ENCODE results near the gene COX4I2. TPM values are rescaled to one million over a fixed set of nuclear protein-coding genes. Genes with fewer than 3 reads are reported as not detected.
"Not testable (repeated sequence)": the region's sequence is repeated elsewhere in the genome, so short reads cannot be mapped to it uniquely, and the experiment has no call there.

COX4I2 gene
- polyA plus RNA-seq, 3 donors = not detected

DNA sequence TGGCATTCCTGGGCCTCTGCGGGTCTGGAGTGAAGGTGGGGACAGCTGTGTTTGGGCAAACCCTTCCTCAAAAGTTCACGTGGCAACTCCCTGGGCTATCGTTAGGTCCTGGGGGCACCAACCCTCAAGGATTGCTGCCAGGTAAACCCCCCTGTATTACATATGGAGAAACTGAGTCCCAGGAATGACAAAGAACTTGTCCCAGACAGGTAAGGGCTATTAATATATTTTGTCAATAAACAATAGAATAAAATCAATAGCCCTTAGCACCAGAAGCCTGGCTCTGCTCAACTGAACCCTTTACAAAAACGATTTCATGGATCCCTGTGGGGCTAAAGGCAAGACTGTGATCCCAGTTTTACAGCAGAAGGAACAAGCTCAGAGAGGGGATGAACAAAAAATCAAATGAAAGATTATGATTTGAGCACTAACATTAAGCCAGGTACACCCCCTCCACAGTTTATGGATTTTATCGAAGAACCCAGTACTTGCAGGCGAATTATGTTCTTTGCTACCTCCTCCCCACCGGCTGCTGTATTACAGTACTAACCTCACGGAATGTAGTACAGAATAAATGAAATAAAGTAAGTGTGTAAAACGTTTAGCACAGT is 30.0 kb upstream of the COX4I2 start:
- no peaks in the 10 kb centered on the region for H4K20me1 ChIP-seq (ENCODE audit: insufficient read depth, low read length)
- Mint-ChIP-seq H3K27ac (no peak overlapping the region), H3K27me3 (ENCODE audit: low read depth in 3 of 3) (peaks cover 26 to 45% (median 32%) of the 10 kb centered on the region in 3 donors), H3K9me3 (peaks cover 0 to 14% (median 2%) of the 10 kb centered on the region in 7 donors), H3K4me1 (peaks cover 63% of the 10 kb centered on the region), H3K36me3 (peaks cover 4 to 5% of the 10 kb centered on the region in 2 donors), H3K4me3 (peak overlapping the region in 1 of 2 donors; percentile 55)
- H2AFZ ChIP-seq (ENCODE audit: insufficient read depth, low read depth, low read length, poor library complexity, severe bottlenecking) = no peak overlapping the region
- H3K4me1 ChIP-seq (ENCODE audit: control insufficient read depth in 1 of 2, insufficient read depth in 2 of 2, low read length in 2 of 2) = peaks cover 74 to 87% of the 10 kb centered on the region in 2 donors
- DNase-seq = no peak
- no peak overlapping the region for H3K9ac ChIP-seq (ENCODE audit: insufficient read depth, low read length, poor library complexity, severe bottlenecking)
- no peaks in the 10 kb centered on the region for H3K36me3 ChIP-seq (replicated peaks in 1 of 2; ENCODE audit: control insufficient read depth in 1 of 2, insufficient read depth in 2 of 2, low read length in 2 of 2)
- H3K27me3 ChIP-seq (ENCODE audit: control insufficient read depth in 2 of 2, insufficient read depth in 2 of 2, low read length in 2 of 2) = peaks cover 8 to 34% of the 10 kb centered on the region in 2 donors
- H3K4me2 ChIP-seq (replicated peaks; ENCODE audit: extremely low read depth, low read length, poor library complexity, severe bottlenecking) = peak overlapping the region; percentile 71
- TF ChIP-seq, protein P1, sequence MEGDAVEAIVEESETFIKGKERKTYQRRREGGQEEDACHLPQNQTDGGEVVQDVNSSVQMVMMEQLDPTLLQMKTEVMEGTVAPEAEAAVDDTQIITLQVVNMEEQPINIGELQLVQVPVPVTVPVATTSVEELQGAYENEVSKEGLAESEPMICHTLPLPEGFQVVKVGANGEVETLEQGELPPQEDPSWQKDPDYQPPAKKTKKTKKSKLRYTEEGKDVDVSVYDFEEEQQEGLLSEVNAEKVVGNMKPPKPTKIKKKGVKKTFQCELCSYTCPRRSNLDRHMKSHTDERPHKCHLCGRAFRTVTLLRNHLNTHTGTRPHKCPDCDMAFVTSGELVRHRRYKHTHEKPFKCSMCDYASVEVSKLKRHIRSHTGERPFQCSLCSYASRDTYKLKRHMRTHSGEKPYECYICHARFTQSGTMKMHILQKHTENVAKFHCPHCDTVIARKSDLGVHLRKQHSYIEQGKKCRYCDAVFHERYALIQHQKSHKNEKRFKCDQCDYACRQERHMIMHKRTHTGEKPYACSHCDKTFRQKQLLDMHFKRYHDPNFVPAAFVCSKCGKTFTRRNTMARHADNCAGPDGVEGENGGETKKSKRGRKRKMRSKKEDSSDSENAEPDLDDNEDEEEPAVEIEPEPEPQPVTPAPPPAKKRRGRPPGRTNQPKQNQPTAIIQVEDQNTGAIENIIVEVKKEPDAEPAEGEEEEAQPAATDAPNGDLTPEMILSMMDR (IDR thresholded peaks at IDR 0.05) = no peak
- peak overlapping the region in 1 of 3 experiments; percentile 64 for H3K4me3 ChIP-seq (replicated peaks in 1 of 3; ENCODE audit: low read depth in 2 of 3, low read length in 3 of 3)
- WGBS (ENCODE audit: insufficient coverage) = 59% methylated on average over 4 of the region's 9 CpGs
- H3K9me3 ChIP-seq (replicated peaks in 1 of 2; ENCODE audit: control insufficient read depth in 1 of 2, insufficient read depth in 1 of 2, low read length in 2 of 2) = no peaks in the 10 kb centered on the region
- H3K79me2 ChIP-seq (ENCODE audit: insufficient read depth, low read length) = no peaks in the 10 kb centered on the region
- intact Hi-C loops (cut with micrococcal nuclease) = loop anchor here in 1 of 2 donors (10.0 kb wide), 1 partner anchor 507 kb away; no protein-coding TSS in a partner anchor
- H3K27ac ChIP-seq (ENCODE audit: low read depth in 1 of 2, low read length in 2 of 2) = no peak overlapping the region

DNA sequence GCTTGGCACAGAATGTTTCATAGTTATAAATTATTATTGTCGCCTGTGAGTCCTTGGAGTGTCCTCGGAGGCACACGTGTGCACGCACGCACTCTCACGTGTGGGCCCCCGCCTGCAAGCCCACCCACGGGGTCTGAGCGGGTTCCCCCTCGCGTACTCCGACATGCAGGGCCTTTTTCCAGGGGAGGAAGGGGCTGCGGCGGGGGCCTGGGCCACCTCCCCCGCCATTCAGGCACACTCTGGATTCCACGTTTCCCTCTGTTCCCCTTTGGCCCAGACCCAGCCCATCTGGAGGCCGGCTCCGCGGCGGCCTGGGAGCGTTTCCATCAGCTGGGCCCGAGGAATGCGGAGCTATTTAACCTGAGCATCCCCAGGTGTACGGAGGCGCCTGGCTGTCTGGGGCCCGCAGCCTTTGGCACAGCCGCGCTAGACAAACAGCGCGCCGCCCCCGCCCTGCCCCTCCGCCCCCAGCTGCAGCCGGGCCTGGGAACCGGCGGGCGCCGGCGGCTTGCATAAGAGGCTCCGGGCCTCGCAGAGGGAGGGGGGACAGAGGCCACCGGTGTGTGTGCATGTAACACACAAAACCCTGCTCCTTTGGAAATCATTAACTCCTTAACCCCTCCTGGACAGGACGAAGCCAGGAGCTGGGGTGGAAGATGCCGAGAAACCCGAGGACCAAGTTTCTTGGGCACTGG is 29.3 kb upstream of the COX4I2 start:
- peaks cover 4 to 5% of the 10 kb centered on the region in 2 donors for H3K36me3 Mint-ChIP-seq
- peaks cover 63% of the 10 kb centered on the region for H3K4me1 Mint-ChIP-seq
- peaks cover 0 to 14% (median 0%) of the 10 kb centered on the region in 7 donors for H3K9me3 Mint-ChIP-seq
- H3K4me3 Mint-ChIP-seq = peak overlapping the region; percentile 64 to 68
- peak in 1 of 3 donors; percentile 30 for DNase-seq
- no peaks in the 10 kb centered on the region for H3K9me3 ChIP-seq (replicated peaks in 1 of 2; ENCODE audit: control insufficient read depth in 1 of 2, insufficient read depth in 1 of 2, low read length in 2 of 2)
- peak overlapping the region; percentile 79 for H2AFZ ChIP-seq (ENCODE audit: insufficient read depth, low read depth, low read length, poor library complexity, severe bottlenecking)
- 17% methylated on average over 33 of the region's 45 CpGs for WGBS (ENCODE audit: insufficient coverage)
- peaks cover 8 to 34% of the 10 kb centered on the region in 2 donors for H3K27me3 ChIP-seq (ENCODE audit: control insufficient read depth in 2 of 2, insufficient read depth in 2 of 2, low read length in 2 of 2)
- H3K27ac Mint-ChIP-seq = no peak overlapping the region
- peak overlapping the region; percentile 71 for H3K4me2 ChIP-seq (replicated peaks; ENCODE audit: extremely low read depth, low read length, poor library complexity, severe bottlenecking)
- peaks cover 26 to 43% (median 31%) of the 10 kb centered on the region in 3 donors for H3K27me3 Mint-ChIP-seq (ENCODE audit: low read depth in 3 of 3)
- H3K9ac ChIP-seq (ENCODE audit: insufficient read depth, low read length, poor library complexity, severe bottlenecking) = no peak overlapping the region
- H3K4me1 ChIP-seq (ENCODE audit: control insufficient read depth in 1 of 2, insufficient read depth in 2 of 2, low read length in 2 of 2) = peaks cover 72 to 83% of the 10 kb centered on the region in 2 donors
- H4K20me1 ChIP-seq (ENCODE audit: insufficient read depth, low read length) = no peaks in the 10 kb centered on the region
- TF ChIP-seq, protein P1 (IDR thresholded peaks at IDR 0.05) = no peak
- H3K4me3 ChIP-seq (replicated peaks in 1 of 3; ENCODE audit: low read depth in 2 of 3, low read length in 3 of 3) = peak overlapping the region in 1 of 3 experiments; percentile 64
- H3K36me3 ChIP-seq (replicated peaks in 1 of 2; ENCODE audit: control insufficient read depth in 1 of 2, insufficient read depth in 2 of 2, low read length in 2 of 2) = no peaks in the 10 kb centered on the region
- no peak overlapping the region for H3K27ac ChIP-seq (ENCODE audit: low read depth in 1 of 2, low read length in 2 of 2)
- no peaks in the 10 kb centered on the region for H3K79me2 ChIP-seq (ENCODE audit: insufficient read depth, low read length)
- intact Hi-C loops (cut with micrococcal nuclease) = loop anchor here in 1 of 2 donors (10.0 kb wide), 1 partner anchor 506 kb away; no protein-coding TSS in a partner anchor

DNA sequence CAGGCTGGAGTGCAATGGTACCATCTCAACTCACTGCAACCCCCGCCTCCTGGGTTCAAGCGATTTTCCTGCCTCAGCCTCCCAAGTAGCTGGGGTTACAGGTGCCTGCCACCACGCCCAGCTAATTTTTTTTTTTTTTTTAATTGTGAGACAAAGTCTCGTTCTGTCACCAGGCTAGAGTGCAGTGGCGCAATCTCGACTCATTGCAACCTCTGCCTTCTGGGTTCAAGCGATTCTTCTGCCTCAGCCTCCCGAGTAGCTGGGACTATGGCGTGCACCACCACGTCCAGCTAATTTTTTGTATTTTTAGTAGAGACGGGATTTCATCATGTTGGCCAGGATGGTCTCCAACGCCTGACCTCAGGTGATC is 25.5 kb upstream of the COX4I2 start:
- intact Hi-C loops (cut with micrococcal nuclease) = loop anchor here in 1 of 2 donors (2.0 kb wide), 1 partner anchor 49 kb away; no protein-coding TSS in a partner anchor
- H3K27ac Mint-ChIP-seq = peak overlapping the region in 3 of 7 donors; percentile 55 to 87 (median 78)
- peaks cover 44% of the 10 kb centered on the region for H3K4me1 Mint-ChIP-seq
- H3K9ac ChIP-seq (ENCODE audit: insufficient read depth, low read length, poor library complexity, severe bottlenecking); H3K9me3 ChIP-seq (replicated peaks in 1 of 2; ENCODE audit: control insufficient read depth in 1 of 2, insufficient read depth in 1 of 2, low read length in 2 of 2); H2AFZ ChIP-seq (ENCODE audit: insufficient read depth, low read depth, low read length, poor library complexity, severe bottlenecking); H3K36me3 Mint-ChIP-seq; DNase-seq; H3K27me3 Mint-ChIP-seq (ENCODE audit: low read depth in 3 of 3); H3K9me3 Mint-ChIP-seq; H3K27ac ChIP-seq (ENCODE audit: low read depth in 1 of 2, low read length in 2 of 2); H3K36me3 ChIP-seq (replicated peaks in 1 of 2; ENCODE audit: control insufficient read depth in 1 of 2, insufficient read depth in 2 of 2, low read length in 2 of 2); H3K4me2 ChIP-seq (replicated peaks; ENCODE audit: extremely low read depth, low read length, poor library complexity, severe bottlenecking); H3K79me2 ChIP-seq (ENCODE audit: insufficient read depth, low read length); H4K20me1 ChIP-seq (ENCODE audit: insufficient read depth, low read length); H3K4me3 Mint-ChIP-seq: not testable (repeated sequence)
- H3K4me1 ChIP-seq (ENCODE audit: control insufficient read depth in 1 of 2, insufficient read depth in 2 of 2, low read length in 2 of 2) = peaks cover 55 to 61% of the 10 kb centered on the region in 2 donors
- H3K27me3 ChIP-seq (ENCODE audit: control insufficient read depth in 2 of 2, insufficient read depth in 2 of 2, low read length in 2 of 2) = peaks cover 0 to 11% of the 10 kb centered on the region in 2 donors
- H3K4me3 ChIP-seq (replicated peaks in 1 of 3; ENCODE audit: low read depth in 2 of 3, low read length in 3 of 3) = peak overlapping the region in 1 of 3 experiments; percentile 32
- 49% methylated on average over 8 of the region's 12 CpGs for WGBS (ENCODE audit: insufficient coverage)
